HG03469 (cell line): Measurements from ENCODE around the gene UFC1.

Experiments used
- ATAC-seq: cut with Tn5 transposase; IDR thresholded peaks from one replicate; pipeline ENCODE4 v1.9.1; 2021; ENCODE audit warnings: mild to moderate bottlenecking, moderate library complexity, moderate number of reproducible peaks; ENCODE audit not compliant: unreplicated experiment

Gene UFC1

DNA sequence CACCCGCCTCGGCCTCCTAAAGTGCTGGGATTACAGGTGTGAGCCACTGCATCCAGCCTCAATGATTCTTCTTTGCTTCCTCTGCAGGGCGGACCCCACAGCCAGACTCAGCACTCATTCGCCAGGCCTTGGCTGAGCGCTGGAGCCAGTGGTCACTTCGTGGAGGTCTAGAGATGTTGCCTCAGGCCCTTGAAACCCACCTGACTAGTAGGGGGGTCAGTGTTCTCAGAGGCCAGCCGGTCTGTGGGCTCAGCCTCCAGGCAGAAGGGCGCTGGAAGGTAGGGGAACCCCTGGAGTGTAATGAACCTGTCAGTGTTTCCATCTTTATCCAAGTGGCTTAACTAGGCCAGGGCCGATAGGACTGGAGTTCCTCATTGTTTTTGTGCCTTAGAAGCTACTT is 15.1 kb downstream of the UFC1 start:
- ATAC-seq: no peak

GRCh38 chr1:161171191-161171590 is 17.4 kb downstream of the UFC1 start:
- ATAC-seq: no peak

DNA sequence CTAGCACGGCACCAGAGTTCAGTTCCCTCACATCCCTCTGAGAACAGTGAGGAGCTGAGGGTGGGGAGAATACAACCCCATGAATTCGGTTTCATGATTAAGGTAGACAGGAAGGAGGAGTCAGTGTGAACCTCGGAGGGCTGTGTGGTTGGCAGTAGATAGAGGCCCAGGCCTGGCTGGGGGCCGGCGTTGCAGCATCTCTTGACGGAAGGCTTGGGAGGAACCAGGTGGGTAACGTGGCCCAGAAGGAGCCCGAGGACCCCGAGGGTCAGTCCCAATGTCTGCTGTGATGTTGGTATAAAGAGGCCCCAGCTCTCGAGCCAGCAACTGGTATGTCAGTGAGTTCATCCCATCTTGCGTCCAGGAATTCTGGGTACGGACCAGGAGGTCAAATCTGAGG is 17.9 kb downstream of the UFC1 start:
- ATAC-seq: no peak

GRCh38 chr1:161172349-161172748 is 18.6 kb downstream of the UFC1 start:
- ATAC-seq: no peak

DNA sequence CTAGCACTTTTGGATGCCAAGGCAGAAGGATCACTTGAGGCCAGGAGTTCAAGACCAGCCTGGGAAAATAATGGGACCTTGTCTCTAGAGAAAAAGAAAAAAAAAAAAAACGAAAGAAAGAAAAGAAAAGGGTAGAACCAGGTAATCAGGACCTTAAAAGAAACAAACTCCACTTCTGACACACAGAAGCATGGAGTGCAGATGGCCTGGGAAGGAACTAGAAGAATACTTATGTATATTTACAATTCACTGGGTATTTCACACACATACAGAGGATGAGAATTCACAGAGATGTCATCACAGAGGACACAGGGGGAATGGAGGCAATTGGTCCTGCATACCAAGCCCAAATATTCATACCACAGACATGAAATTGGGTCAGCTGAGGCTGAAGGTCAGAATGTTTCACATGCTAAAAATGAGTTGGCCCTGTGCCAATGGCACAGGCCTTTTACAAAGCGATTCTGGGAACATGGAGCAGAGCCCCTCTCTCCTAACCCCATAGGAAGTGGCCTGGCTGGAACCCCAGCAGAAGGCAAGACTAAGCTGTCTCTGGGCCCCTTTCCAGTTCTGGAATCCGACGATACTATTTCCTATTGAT is 19.1 kb downstream of the UFC1 start:
- ATAC-seq: no peak

- ATAC-seq: no peak
These were observed 19.9 kb downstream of the UFC1 start for GRCh38 chr1:161173711-161174110.

- ATAC-seq: no peak
These were observed 21.1 kb downstream of the UFC1 start for GRCh38 chr1:161174911-161175310.

DNA sequence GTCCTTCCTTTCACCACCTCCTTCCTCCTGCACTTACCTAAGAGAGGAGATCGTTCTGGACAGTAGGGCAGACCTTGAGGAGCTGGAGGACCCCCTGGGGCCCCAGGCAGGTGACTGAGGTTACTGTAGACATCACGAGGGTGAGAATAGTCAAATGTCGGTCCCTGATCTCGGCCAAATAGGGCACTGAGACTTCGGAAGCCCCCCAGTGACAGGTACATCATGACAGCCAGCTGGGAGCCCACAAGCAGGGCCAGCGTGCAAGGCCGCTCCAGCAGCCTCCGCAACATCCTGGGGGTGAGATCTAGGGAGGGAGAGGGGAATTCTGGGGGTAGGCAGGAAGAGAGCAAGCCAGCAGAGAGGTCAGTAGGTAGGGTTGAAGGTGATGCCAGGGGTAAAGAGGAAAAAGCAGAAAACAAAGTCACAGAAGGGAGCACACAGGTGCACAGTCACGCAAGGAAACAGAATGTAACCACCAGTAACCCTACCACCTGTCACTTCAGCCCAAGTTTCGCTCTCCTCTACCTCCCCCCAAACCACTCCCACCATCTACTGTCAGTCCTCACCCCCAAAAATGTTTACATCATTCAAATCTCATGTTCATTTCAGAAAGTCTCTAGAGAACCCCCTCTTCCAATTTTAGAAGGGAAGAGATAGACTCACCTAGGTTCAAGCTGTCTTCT is 22.1 kb downstream of the UFC1 start:
- no peak for ATAC-seq

GRCh38 chr1:161176468-161177111 is 22.8 kb downstream of the UFC1 start:
- ATAC-seq: no peak

- ATAC-seq: peak; percentile 41
These were observed 23.5 kb downstream of the UFC1 start, which contains the start of gene B4GALT3 for GRCh38 chr1:161177112-161177935. Gene B4GALT3 (minus strand): TSS chr1:161177507. CDS start chr1:161176060, 1,447 bp downstream.

- no peak for ATAC-seq
These were observed 24.1 kb downstream of the UFC1 start for GRCh38 chr1:161177936-161178244.

GRCh38 chr1:161179698-161180097 is 25.9 kb downstream of the UFC1 start:
- ATAC-seq: no peak

DNA sequence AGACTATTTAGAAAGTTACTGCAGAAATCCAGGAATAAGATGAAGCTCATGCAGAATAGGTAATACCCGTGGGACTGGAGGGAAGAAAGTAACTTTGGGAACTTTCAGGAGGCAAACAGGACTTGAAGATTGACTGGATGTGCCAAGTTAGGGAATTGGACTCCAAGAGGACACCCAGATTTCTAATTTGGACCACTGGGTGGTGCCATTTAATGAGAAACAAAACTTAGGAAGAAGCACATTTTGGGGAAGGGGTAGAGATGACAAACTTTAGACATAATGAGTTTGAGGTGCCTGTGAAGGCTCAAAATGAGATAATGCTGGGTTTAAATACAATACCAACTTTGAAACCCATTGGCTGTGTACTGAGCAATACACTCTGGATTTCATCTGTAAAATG is 26.9 kb downstream of the UFC1 start:
- ATAC-seq: no peak

- no peak for ATAC-seq
These were observed 28.4 kb downstream of the UFC1 start for GRCh38 chr1:161182214-161182613.

DNA sequence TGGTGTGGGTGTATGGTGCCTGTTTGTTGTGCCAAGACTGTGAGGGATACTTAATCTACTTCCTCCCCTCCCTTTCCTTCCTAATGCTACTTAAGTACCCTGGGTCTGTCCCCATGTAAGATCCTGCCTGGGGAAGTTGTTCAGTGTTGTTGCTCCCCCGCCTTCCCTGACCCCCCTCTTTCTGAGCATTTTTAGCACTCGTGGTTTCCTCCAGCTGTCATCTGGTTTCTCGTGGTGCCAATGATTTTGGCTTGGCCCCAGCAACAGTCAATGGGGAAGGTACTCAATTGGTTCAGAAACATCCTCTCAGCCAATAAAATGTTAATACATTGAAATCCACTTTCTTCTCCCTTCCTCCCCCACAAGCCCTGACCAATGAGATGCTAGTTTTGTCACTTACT is 31.5 kb downstream of the UFC1 start:
- peak; percentile 67 for ATAC-seq

DNA sequence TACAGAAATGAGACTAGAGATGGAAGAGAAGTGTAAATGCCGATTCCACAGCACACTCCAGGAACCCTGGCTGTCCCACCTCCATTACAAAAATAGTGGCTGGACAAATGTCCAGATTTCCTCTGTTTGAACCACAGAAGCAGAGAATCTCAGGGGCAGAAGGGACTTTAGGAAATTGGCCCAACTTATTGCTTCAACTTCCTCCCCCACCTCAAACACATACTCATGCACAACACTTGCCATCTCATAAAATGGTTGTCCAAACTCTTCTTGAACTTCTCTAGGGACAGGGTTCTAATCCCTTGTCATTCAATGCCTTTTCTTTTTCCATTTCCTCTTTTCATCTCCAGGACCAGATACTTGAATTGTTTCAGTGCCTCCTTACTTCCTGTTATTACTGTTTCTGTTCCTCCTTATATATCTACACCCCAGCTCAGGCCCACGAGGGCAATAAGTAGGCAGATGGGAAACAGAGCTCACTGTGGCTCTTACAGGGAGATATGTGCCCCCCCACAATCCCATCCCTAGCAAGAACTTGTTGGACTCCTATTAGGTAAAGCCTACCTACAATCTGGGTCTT is 32.0 kb downstream of the UFC1 start:
- no peak for ATAC-seq

- ATAC-seq: no peak
These were observed 33.5 kb downstream of the UFC1 start for GRCh38 chr1:161187311-161187710.

DNA sequence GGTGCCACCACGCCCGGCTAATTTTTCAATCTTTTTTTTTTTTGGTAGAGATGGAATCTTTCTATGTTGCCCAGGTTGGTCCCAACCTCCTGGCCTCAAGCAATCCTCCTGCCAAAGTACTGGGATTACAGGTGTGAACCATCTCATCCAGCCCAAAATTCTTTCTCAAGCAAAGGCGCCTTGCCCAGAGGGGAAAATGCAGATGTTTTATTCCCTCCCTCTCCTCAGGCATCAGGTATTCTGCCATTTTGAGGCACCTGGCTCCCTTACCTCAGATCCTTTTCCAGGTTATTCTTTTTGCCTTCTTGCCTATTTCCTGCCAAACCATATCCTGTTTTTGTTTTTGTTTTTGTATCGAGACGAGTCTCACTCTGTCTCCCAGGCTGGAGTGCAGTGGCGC is 34.6 kb downstream of the UFC1 start:
- no peak for ATAC-seq

GRCh38 chr1:161189036-161189435 is 35.3 kb downstream of the UFC1 start:
- ATAC-seq: no peak

- ATAC-seq: no peak
These were observed 37.3 kb downstream of the UFC1 start for GRCh38 chr1:161190962-161191521.

GRCh38 chr1:161191971-161192370 is 38.2 kb downstream of the UFC1 start:
- ATAC-seq: no peak
